ENCODE measurements around the gene PF4V1.

DNA sequence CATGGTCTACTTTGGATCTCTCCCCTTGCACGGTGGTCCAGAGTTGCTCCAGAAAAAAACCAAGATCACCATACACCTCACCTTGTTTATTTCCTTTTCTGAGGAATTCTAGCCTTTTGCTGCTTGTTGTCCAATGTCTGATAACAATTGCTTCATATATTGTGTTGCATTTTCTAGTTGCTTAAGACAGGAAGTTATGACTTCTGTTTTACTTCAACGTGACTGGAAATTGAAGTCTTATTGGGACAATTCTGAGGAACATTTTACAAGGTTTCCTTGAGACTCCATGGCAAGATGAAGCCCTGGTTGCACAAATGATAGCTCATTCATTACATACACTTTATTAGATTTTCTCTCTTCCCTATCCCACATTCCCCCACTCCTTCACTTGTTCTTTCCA lies 21.3 kb downstream of the PF4V1 start:
- TF ChIP-seq, protein P1, sequence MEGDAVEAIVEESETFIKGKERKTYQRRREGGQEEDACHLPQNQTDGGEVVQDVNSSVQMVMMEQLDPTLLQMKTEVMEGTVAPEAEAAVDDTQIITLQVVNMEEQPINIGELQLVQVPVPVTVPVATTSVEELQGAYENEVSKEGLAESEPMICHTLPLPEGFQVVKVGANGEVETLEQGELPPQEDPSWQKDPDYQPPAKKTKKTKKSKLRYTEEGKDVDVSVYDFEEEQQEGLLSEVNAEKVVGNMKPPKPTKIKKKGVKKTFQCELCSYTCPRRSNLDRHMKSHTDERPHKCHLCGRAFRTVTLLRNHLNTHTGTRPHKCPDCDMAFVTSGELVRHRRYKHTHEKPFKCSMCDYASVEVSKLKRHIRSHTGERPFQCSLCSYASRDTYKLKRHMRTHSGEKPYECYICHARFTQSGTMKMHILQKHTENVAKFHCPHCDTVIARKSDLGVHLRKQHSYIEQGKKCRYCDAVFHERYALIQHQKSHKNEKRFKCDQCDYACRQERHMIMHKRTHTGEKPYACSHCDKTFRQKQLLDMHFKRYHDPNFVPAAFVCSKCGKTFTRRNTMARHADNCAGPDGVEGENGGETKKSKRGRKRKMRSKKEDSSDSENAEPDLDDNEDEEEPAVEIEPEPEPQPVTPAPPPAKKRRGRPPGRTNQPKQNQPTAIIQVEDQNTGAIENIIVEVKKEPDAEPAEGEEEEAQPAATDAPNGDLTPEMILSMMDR (IDR thresholded peaks at IDR 0.05 in 8 of 11, conservative IDR thresholded peaks at IDR 0.05 in 3 of 11) = no peak
- TF ChIP-seq POLR2AphosphoS5 (IDR thresholded peaks at IDR 0.05) = no peak
